MM.1S (cell line): ENCODE data around the gene CCDC17.

ENCODE experiments used
- DNase-seq: peaks from one replicate; pipeline ENCODE4 v3.0.0-alpha.2; 2015
- H2AFZ ChIP-seq: fragments of 300-600 bp; sonication (generic); 2 replicates; pipeline ENCODE4 v1.6.0; 2016; ENCODE audit warnings: antibody characterized with exemption, low read length
- H3F3A ChIP-seq: fragments of 300-600 bp; sonication (generic); 2 replicates; pipeline ENCODE4 v1.6.1; 2016; ENCODE audit warnings: mild to moderate bottlenecking, antibody characterized with exemption, low read length, moderate library complexity, mixed read lengths; ENCODE audit not compliant: insufficient read depth
- H3K27ac ChIP-seq: fragments of 300-600 bp; sonication (generic); 2 replicates; pipeline ENCODE4 v1.5.1; 2016; ENCODE audit warnings: mild to moderate bottlenecking, low read length
- H3K27me3 ChIP-seq: fragments of 300-600 bp; sonication (generic); replicated peaks from 2 replicates; pipeline ENCODE4 v1.6.0; 2016; ENCODE audit warnings: low read length; ENCODE audit not compliant: insufficient read depth
- H3K36me3 ChIP-seq: fragments of 300-600 bp; sonication (generic); replicated peaks from 2 replicates; pipeline ENCODE4 v1.6.1; 2016; ENCODE audit warnings: mild to moderate bottlenecking, low read length, mixed read lengths; ENCODE audit not compliant: insufficient read depth
- H3K4me1 ChIP-seq: fragments of 300-600 bp; sonication (generic); 2 replicates; pipeline ENCODE4 v1.6.1; 2016; ENCODE audit warnings: low read length, mixed read lengths
- H3K4me2 ChIP-seq: fragments of 300-600 bp; sonication (generic); 2 replicates; pipeline ENCODE4 v1.6.0; 2016; ENCODE audit warnings: low read depth, low read length
- H3K4me3 ChIP-seq: fragments of 300-600 bp; sonication (generic); 2 replicates; pipeline ENCODE4 v1.5.1; 2016; ENCODE audit warnings: low read length, mixed read lengths
- H3K79me2 ChIP-seq: fragments of 300-600 bp; sonication (generic); 2 replicates; pipeline ENCODE4 v1.6.1; 2016; ENCODE audit warnings: mixed run types, low read length, mixed read lengths
- H3K9ac ChIP-seq: fragments of 300-600 bp; sonication (generic); 2 replicates; pipeline ENCODE4 v1.6.1; 2016; ENCODE audit warnings: low read length, mixed read lengths
- H3K9me2 ChIP-seq: fragments of 300-600 bp; sonication (generic); replicated peaks from 2 replicates; pipeline ENCODE4 v1.6.1; 2016; ENCODE audit warnings: mild to moderate bottlenecking, low read length, mixed read lengths; ENCODE audit not compliant: insufficient read depth
- H3K9me3 ChIP-seq: fragments of 300-600 bp; sonication (generic); replicated peaks from 2 replicates; pipeline ENCODE4 v1.6.1; 2016; ENCODE audit warnings: mild to moderate bottlenecking, low read length, mixed read lengths; ENCODE audit not compliant: insufficient read depth
- H4K20me1 ChIP-seq: fragments of 300-600 bp; sonication (generic); 2 replicates; pipeline ENCODE4 v1.6.1; 2016; ENCODE audit warnings: mild to moderate bottlenecking, low read length, moderate library complexity, mixed read lengths; ENCODE audit not compliant: insufficient read depth
- EZH2 ChIP-seq: fragments of 300-600 bp; sonication (generic); optimal IDR thresholded peaks from 2 replicates; pipeline ENCODE3; 2017; ENCODE audit warnings: low read depth, mild to moderate bottlenecking, antibody characterized with exemption, low read length, mixed read lengths
- EZH2phosphoT487 ChIP-seq: fragments of 300-600 bp; sonication (generic); IDR thresholded peaks from 2 replicates; pipeline ENCODE4 v1.6.1; 2018; ENCODE audit warnings: antibody characterized with exemption, low read length
- TF ChIP-seq, protein P1 (sequence below): fragments of 300-600 bp; sonication (generic); IDR thresholded peaks from 2 replicates; pipeline ENCODE4 v1.5.1; 2016; ENCODE audit warnings: antibody characterized with exemption, low read length, mixed read lengths

CCDC17 gene

DNA sequence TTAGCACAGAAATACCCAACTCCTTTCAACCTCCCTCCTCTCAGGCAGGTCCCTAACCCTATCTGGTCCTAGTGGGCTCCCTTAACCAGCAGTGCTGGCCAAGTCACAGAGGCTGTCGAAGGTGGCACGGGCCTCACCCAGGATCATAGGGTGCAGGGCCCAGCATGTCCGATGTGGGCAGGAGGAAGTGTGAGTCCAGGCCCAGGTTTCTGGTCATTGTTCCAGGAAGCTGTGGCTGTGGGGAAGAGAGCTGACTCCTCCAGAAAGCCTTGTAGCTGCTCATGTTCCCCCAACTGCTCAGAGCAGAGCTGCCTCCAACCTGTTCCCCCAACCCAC lies 2.4 kb downstream of the CCDC17 start:
- no peak overlapping the region; the same call in 1 of the 2 replicates for H3K27ac ChIP-seq
- H4K20me1 ChIP-seq: no peaks in the 10 kb centered on the region
- H3F3A ChIP-seq: peaks cover 32% of the 10 kb centered on the region
- H3K27me3 ChIP-seq: no peaks in the 10 kb centered on the region
- no peak overlapping the region for H3K9ac ChIP-seq
- H3K4me3 ChIP-seq: no peak overlapping the region
- TF ChIP-seq EZH2phosphoT487 (no peak), EZH2 (no peak)
- TF ChIP-seq, protein P1, sequence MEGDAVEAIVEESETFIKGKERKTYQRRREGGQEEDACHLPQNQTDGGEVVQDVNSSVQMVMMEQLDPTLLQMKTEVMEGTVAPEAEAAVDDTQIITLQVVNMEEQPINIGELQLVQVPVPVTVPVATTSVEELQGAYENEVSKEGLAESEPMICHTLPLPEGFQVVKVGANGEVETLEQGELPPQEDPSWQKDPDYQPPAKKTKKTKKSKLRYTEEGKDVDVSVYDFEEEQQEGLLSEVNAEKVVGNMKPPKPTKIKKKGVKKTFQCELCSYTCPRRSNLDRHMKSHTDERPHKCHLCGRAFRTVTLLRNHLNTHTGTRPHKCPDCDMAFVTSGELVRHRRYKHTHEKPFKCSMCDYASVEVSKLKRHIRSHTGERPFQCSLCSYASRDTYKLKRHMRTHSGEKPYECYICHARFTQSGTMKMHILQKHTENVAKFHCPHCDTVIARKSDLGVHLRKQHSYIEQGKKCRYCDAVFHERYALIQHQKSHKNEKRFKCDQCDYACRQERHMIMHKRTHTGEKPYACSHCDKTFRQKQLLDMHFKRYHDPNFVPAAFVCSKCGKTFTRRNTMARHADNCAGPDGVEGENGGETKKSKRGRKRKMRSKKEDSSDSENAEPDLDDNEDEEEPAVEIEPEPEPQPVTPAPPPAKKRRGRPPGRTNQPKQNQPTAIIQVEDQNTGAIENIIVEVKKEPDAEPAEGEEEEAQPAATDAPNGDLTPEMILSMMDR: no peak
- H2AFZ ChIP-seq: no peak overlapping the region
- no peaks in the 10 kb centered on the region for H3K4me1 ChIP-seq
- H3K36me3 ChIP-seq: peaks cover 4% of the 10 kb centered on the region; the same call in 1 of the 2 replicates
- H3K4me2 ChIP-seq: no peak overlapping the region
- no peaks in the 10 kb centered on the region for H3K9me3 ChIP-seq
- H3K79me2 ChIP-seq: no peaks in the 10 kb centered on the region
- H3K9me2 ChIP-seq: no peaks in the 10 kb centered on the region
- DNase-seq: no peak

DNA sequence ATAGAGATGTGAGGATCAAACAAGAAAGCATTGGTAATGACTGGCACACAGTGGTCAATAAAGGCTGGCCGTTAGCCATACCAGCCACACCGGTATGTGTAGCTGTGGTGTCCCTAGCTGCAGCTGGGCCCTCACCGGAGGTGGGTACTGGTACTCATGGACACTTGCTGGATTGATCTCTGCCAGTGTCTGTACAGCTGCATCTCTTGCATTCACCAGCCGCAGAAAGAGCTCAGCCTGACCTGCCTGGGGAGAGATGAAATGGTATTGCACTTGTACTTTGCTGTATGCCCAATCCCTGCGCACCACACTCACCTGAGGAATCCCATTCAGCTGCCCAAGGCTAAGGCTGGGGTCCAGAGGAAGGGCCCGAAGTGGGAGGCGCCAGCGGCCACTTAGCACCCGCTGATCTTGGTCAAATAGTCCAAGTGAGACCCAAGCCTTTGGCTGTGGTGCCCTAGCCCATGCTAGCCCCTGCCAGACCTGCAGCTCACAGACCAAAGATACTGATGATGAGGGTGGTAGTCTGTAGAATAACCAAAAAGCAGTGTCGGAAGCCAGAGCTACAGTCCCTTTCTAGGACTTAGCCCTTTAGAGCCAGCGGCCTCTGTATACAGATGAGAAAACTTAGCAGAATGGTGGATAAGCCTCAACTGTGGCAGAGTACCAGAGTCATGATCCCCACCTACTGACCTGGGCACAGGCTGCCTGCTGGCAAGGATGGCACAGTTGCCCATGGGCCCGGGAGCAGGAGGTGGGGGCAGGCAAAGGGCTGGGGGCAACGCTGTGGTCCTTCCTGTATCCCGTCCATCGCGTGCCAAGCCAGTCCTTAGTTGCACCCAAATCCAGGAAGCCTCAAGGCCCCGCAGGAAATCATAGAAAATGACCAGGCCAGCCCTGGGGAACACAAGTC lies 3.0 kb downstream of the CCDC17 start:
- Histone ChIP-seq H3K9me2 (no peaks in the 10 kb centered on the region), H3F3A (peaks cover 36% of the 10 kb centered on the region), H3K27me3 (no peaks in the 10 kb centered on the region), H3K4me3 (no peak overlapping the region), H2AFZ (no peak overlapping the region), H3K27ac (no peak overlapping the region; the same call in 1 of the 2 replicates), H3K4me1 (no peaks in the 10 kb centered on the region), H3K9ac (no peak overlapping the region), H3K4me2 (no peak overlapping the region), H3K9me3 (no peaks in the 10 kb centered on the region), H3K36me3 (peaks cover 9% of the 10 kb centered on the region), H3K79me2 (no peaks in the 10 kb centered on the region), H4K20me1 (no peaks in the 10 kb centered on the region)
- TF ChIP-seq, protein P1: no peak
- TF ChIP-seq EZH2 (no peak), EZH2phosphoT487 (no peak)
- no peak for DNase-seq

GRCh38 chr1:45619149-45619921 lies 4.5 kb downstream of the CCDC17 start:
- Histone ChIP-seq H3F3A (peaks cover 40% of the 10 kb centered on the region), H3K9ac (no peak overlapping the region), H2AFZ (no peak overlapping the region), H3K4me2 (no peak overlapping the region), H3K27me3 (no peaks in the 10 kb centered on the region), H3K79me2 (no peaks in the 10 kb centered on the region), H3K4me3 (no peak overlapping the region), H3K4me1 (no peaks in the 10 kb centered on the region), H3K9me3 (no peaks in the 10 kb centered on the region), H3K36me3 (peaks cover 15% of the 10 kb centered on the region), H4K20me1 (no peaks in the 10 kb centered on the region), H3K9me2 (no peaks in the 10 kb centered on the region), H3K27ac (no peak overlapping the region)
- no peak for DNase-seq
- TF ChIP-seq EZH2phosphoT487 (no peak), EZH2 (no peak)
- TF ChIP-seq, protein P1: no peak
